SIG-M5 (cell line): ENCODE measurements around the gene TRIM28.
"Not testable (repeated sequence)": the region's sequence is repeated elsewhere in the genome, so short reads cannot be mapped to it uniquely, and the experiment has no call there.

Experiments
- DNase-seq: peaks from one replicate; lab custom pipeline; 2025; lab: John Stamatoyannopoulos, UW

Gene TRIM28

DNA sequence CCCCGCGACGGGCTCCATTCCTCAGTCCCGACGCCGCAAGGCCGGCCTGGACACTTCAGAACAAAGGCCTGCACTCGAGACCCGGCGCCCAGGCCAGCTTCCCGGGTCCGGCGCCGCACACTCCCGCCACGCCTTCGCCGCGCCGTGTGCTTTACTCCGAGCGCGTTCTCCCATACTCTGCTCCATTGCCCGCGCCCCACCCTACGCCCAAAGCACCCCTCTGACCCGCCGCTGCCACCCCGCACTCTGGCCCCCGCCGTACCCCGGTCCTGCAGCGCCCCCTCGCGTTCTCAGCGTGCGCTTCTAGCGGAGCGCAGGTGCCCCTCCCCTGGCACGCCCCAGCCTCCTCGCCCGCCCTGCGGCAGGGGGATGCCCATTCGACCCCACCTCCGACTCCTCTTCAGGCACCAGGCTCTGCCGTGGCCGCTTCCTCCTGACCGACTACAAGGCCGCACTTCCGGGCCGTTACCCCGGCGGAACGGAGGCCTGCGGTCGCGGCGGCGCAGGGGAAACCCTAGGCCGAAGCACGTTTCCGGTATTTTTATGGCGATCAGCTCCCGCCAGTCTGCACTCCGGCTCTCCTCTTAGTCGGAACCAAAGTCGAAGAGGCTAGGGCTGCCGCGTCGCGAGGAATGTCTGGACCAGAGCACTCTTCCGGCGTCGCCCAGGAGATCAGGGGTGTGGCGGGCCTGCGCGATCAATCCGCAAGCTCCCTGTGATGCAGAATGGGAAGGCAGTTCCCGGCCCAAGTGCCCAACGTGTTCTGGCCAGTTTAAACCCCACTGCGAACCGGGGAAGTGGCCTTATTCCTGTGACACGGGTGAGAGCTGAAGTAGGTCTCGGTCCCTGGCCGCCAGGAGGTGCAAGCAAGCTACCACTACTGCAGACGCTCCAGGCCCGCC lies 24.3 kb upstream of the TRIM28 start, which contains the start of gene ZBTB45:
TSS of gene ZBTB45 (minus strand) at position 456 of the 902 bp plus-strand sequence. CDS start 2,137 bp downstream, outside the sequence.
- DNase-seq = peak; percentile 84

- DNase-seq = no peak
Measured at GRCh38 chr19:58520257-58520599, 23.6 kb upstream of the TRIM28 start.

DNA sequence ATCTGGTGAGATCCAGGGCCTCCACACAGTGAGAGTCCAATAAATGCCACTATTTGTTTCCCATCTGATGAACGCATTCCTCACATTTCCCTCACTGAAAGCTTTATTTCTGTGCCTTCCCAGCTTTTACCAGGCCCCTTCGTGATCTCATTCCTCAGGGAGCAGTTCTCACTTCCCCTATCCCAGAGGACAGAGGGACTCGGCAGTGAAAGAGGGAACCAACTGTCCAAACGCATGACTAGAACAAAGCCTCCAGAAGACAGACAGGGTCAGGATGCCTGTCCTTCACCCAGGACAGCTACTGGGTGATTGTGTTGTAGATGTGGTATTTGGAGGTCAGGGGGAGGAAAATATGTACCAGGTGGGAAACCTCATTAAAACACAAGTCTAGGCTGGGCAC lies 22.2 kb upstream of the TRIM28 start:
- DNase-seq = no peak

- no peak for DNase-seq
Measured at GRCh38 chr19:58522709-58523108, 21.2 kb upstream of the TRIM28 start.

- no peak for DNase-seq
Measured at GRCh38 chr19:58529405-58529804, 14.5 kb upstream of the TRIM28 start.

- DNase-seq = no peak
Measured at GRCh38 chr19:58531034-58531840, 12.6 kb upstream of the TRIM28 start.

DNA sequence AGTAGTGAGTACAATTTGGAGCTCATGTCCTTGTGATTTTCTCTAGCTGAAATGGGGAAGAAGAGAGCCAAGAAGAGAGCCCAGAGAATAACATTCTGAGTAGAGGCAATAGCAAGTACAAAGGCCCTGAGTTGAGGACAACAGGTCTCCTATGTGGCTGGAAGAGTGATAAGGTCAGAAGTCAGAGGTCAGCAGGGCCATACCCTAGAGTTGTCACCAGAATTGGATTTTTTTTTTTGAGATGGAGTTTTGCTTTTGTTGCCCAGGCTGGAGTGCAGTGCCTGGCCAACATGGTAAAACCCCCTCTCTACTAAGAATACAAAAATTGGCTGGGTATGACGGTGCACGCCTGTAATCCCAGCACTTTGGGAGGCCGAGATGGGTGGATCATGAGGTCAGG lies 8.0 kb upstream of the TRIM28 start:
- no peak for DNase-seq

DNA sequence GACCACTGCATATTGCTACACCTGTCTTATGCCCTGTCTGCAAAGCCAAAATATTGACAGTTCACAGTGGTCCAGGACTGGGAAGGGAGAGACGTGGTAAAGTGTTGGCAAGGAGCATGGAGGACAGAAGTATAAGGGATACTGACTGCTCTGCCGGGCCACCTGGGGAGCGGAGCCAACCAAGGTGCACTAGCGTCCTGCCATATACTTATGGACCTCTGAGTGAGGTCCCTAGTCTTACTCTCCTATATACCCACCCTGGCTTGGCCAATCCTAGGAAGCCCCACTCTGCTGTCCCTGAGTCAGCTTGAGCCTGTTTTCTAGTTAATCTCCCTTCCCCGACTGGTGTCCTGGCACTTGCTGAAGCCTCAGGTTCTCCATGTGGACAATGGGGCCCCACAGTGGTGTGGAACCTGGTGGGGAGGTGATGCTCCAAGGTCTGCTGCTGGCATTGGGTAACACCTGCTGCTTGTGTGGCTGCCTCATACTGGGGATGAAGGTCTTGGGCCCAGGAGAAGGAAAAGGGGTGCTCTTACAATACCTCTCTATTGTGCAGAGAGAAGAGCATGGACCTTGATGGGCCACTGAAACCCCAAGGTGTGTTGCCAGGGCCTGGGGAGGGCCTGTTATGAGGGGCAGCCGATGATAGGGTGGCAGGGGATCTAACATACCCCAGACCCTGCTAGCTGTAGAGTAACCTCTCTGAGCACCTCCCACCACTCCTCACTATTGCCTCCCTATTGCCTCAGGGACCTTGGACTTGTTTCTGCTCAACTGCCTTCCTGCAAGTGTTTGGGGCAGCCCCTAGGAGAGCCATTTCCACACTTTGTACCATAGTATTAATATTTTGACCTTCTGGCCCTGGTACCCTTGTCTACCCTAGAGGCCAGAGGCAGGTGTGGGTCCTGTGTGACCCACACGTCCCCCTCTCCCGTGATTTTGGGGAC lies 6.7 kb upstream of the TRIM28 start:
- DNase-seq = no peak

DNA sequence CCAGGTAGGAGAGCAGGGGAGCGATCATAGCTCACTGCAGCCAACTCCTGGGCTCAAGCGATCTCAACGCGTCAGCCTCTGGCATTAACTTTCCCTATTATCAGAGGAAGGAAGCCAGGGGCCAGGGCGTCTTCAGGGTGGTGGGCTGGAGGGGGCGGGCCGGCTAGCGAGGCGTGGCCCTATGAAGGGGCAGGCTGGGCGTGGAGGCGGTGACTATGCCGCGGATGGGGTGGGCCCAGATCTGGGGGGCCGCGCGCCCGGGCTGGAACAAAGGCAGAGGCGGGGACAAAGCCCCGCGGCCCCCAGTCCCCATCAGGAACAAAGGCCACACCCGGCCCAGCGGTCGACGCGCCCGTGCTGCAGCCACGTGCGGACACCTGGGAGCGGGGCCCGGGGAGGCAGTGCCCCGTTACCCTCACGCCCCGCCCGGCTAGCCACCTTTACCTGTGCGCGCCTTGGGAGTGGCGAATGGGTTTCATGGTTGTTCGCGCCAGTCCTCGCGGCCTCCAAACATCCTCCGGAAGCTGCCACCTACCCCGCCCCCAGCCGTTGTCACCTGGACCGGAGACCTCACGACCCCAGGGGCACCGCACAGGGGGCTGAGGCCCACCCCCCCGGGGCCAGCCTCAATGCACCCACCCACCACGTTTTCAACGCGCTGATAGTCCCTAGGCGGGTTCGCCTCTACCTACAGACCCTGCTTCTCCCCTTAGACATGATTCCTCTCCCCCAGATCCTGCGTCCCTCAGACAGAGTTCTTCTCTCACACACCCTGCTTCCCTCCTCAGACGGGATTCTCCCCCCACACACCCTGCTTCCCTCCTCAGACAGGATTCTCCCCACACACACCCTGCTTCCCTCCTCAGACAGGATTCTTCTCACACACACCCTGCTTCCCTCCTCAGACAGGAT lies 5.4 kb upstream of the TRIM28 start:
- DNase-seq = no peak

GRCh38 chr19:58539169-58539559 lies 4.7 kb upstream of the TRIM28 start:
- DNase-seq = not testable (repeated sequence)

- DNase-seq = not testable (repeated sequence)
Measured at GRCh38 chr19:58542641-58543372, 1.1 kb upstream of the TRIM28 start.

- DNase-seq = no peak
Measured at GRCh38 chr19:58544591-58545285, 874 bp downstream of the TRIM28 start.

- no peak for DNase-seq
Measured at GRCh38 chr19:58545286-58546018, 1.6 kb downstream of the TRIM28 start.

DNA sequence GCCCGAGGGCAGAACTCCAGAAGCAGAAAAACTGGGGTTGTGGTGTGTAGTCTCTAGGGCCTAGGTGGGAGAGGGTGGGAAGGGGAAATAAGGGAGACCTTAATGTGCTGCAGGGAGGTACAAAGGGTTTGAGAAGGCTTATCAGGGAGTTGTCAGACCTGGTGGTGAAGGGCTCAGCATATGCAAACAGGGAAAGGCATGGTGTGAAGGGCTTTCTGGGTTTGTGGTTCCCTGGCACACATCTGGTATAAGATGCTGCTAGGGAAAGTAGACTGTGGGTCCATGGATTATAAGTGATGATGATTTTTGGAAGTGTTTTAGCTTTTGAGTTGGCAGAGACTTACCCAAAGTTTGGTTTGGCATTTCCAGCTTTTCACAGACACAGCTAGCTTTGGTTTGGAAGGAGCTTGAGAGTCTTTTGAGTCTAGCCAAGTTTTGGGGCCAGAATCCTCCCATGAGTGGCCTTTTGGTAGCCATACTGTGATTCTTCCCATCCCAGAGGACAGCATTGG lies 2.2 kb downstream of the TRIM28 start:
- DNase-seq = no peak

- no peak for DNase-seq
Measured at GRCh38 chr19:58547323-58548312, 3.8 kb downstream of the TRIM28 start.

GRCh38 chr19:58548859-58549663 lies 5.2 kb downstream of the TRIM28 start:
- DNase-seq = no peak
